Measurements from ENCODE around the gene GRAMD1B.

DNA sequence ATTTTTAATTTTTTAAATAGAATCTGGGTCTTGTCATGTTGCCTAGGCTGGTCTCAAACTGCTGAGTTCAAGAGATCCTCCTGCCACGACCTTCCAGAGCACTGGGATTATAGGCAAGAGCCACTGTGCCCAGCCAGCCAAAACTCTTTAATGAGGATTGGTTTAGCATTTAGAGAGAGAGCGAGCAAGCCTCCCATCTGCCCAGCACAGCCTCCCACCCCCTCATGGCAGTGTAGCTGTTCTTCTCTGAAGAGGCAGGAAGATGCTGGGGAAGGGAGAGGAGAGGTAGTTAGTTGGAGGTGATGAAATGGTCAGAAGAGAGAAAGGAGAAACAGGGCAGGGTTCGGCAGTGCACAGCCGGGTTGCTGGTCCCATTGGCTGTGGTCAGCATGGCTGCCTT lies 118.7 kb downstream of the GRAMD1B start:
- TF ChIP-seq, protein P1, sequence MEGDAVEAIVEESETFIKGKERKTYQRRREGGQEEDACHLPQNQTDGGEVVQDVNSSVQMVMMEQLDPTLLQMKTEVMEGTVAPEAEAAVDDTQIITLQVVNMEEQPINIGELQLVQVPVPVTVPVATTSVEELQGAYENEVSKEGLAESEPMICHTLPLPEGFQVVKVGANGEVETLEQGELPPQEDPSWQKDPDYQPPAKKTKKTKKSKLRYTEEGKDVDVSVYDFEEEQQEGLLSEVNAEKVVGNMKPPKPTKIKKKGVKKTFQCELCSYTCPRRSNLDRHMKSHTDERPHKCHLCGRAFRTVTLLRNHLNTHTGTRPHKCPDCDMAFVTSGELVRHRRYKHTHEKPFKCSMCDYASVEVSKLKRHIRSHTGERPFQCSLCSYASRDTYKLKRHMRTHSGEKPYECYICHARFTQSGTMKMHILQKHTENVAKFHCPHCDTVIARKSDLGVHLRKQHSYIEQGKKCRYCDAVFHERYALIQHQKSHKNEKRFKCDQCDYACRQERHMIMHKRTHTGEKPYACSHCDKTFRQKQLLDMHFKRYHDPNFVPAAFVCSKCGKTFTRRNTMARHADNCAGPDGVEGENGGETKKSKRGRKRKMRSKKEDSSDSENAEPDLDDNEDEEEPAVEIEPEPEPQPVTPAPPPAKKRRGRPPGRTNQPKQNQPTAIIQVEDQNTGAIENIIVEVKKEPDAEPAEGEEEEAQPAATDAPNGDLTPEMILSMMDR (IDR thresholded peaks at IDR 0.05), result no peak
- TF ChIP-seq POLR2A (IDR thresholded peaks at IDR 0.05) (no peak), POLR2AphosphoS5 (IDR thresholded peaks at IDR 0.05) (no peak)

Data from breast epithelium (tissue), 3 donors.